ENCODE results near the gene IFNLR1. TPM values are rescaled to one million over a fixed set of nuclear protein-coding genes. Genes with fewer than 3 reads are reported as not detected.
A peak's percentile ranks its signal among the peaks of the same experiment; 100 is the strongest.

The IFNLR1 gene
- total and polyA plus RNA-seq, 2 experiments from 2014 or later = 6.4 to 7.5 TPM

DNA sequence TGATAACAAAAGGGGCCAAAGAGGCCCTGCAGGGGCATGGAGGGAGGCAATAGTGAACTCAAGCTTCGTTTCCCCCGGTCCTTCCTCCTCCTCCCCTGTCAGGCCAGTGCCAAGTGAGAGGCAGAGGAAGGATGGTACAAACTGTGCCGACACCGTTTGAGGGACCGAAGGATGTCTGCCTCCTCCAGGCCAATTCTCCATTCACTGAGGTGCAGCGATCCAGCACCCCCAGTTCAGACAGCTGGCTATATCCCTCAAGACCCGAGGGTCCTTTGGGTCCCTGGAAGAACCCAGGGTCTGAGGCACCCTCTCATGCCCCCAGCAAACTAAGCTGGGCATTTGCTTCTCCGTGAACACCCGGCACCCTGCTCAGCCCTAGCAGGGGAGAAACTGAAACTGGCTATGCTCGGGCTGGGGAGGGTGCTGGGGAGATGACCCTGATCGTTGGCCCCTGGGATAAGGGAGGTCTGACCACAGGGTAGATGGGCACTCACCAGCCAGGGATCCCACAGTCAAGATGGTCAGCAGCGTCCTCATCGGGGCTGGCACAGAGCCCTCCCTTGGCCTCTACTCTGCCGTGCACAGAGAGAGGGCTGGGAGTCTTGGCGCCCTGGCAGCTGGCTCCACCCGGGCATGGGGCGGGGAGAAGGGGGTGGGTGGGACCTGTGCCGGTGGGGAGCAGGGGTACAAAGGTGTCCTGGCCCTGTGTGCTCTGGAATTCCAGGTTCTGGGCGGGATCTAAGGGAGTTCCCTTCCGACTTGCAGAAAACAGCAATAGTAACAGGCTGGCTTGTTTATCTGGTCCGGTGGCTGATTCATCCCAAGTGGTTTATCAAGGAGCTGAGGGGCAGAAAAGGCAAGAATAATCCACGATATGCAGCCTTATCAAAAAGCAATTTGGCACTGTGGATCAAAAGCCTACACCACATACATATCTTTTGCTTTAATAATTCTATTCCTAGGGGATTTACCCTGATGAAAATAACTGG, 44.2 kb downstream of the IFNLR1 start, which contains the start of gene IL22RA1:
Gene IL22RA1, minus strand, starts transcription at position 595 of the 989 bp plus-strand sequence. Its CDS starts 58 bp downstream, at position 537.
- no peak within 1 kb of the TSS for H2AFZ ChIP-seq
- TF ChIP-seq EZH2 (IDR thresholded peaks at IDR 0.05; ENCODE audit: borderline replicate concordance) = no peak
- TF ChIP-seq, protein P1, sequence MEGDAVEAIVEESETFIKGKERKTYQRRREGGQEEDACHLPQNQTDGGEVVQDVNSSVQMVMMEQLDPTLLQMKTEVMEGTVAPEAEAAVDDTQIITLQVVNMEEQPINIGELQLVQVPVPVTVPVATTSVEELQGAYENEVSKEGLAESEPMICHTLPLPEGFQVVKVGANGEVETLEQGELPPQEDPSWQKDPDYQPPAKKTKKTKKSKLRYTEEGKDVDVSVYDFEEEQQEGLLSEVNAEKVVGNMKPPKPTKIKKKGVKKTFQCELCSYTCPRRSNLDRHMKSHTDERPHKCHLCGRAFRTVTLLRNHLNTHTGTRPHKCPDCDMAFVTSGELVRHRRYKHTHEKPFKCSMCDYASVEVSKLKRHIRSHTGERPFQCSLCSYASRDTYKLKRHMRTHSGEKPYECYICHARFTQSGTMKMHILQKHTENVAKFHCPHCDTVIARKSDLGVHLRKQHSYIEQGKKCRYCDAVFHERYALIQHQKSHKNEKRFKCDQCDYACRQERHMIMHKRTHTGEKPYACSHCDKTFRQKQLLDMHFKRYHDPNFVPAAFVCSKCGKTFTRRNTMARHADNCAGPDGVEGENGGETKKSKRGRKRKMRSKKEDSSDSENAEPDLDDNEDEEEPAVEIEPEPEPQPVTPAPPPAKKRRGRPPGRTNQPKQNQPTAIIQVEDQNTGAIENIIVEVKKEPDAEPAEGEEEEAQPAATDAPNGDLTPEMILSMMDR (IDR thresholded peaks at IDR 0.05; ENCODE audit: poor library complexity) = no peak
- no peak for TF ChIP-seq EZH2phosphoT487 (IDR thresholded peaks at IDR 0.05; ENCODE audit: low read depth, severe bottlenecking, unreplicated experiment)
- 69% methylated on average over 22 of the region's 22 CpGs for WGBS (ENCODE audit: low lambda C conversion rate, missing lambda C conversion rate)
- peak within 1 kb of the TSS; percentile 72 for H3K27ac ChIP-seq
- H3K9me2 ChIP-seq (replicated peaks; ENCODE audit: insufficient read depth) = no peaks in the 10 kb centered on the region
- H3K79me2 ChIP-seq = no peaks in the 10 kb centered on the region
- peaks cover 11% of the 10 kb centered on the region for H3K4me1 ChIP-seq (ENCODE audit: insufficient read depth)
- DNase-seq (ENCODE audit: low spot score) = peak; percentile 77
- no peaks in the 10 kb centered on the region for H3K36me3 ChIP-seq (replicated peaks; ENCODE audit: insufficient read depth, low read depth)
- no peak within 1 kb of the TSS for H3K4me3 ChIP-seq
- H3K27me3 ChIP-seq = no peaks in the 10 kb centered on the region
- no peaks in the 10 kb centered on the region for H3K9me3 ChIP-seq (ENCODE audit: low read depth)
- peak within 1 kb of the TSS; percentile 68 for H3K4me2 ChIP-seq
- no peaks in the 10 kb centered on the region for H4K20me1 ChIP-seq (ENCODE audit: insufficient read depth, poor library complexity, severe bottlenecking)

DNA sequence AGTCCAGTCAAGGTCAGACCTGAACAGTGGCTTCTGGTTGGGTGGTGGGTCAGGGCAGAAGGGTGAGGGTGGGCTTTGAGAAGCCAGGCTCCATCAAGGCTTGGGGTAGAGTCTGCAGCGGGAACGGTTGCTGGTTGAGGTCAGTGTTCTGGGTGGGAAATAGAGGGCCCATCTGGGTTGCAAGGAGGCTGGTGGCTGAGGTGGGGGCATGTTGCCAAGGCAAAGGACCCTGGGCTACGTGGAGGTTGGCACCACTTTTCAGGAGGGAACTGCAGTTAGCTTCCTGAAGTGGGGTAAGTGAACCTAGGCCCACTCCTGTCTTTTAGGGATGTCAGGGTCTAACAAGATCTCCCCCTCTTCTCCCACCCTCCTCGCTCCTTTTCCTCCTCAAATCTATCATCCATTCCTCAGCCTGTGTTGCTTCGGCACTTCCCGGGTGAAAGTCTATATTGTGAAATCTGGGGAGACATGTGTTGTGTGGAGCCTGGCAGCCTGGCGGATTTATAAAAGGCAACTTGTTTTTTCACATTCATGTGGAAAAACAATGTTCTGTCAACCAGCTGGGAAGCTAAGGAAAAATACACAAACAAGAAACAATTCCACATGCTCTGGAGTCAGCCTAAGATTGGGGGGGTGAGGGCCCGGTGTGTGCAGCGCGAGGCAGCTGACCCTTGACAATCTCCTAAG, 45.6 kb downstream of the IFNLR1 start:
- H2AFZ ChIP-seq = no peak overlapping the region
- TF ChIP-seq, protein P1 (IDR thresholded peaks at IDR 0.05; ENCODE audit: poor library complexity) = no peak
- TF ChIP-seq EZH2phosphoT487 (IDR thresholded peaks at IDR 0.05; ENCODE audit: low read depth, severe bottlenecking, unreplicated experiment) = no peak
- TF ChIP-seq EZH2 (IDR thresholded peaks at IDR 0.05; ENCODE audit: borderline replicate concordance) = no peak
- no peaks in the 10 kb centered on the region for H3K79me2 ChIP-seq
- no peaks in the 10 kb centered on the region for H4K20me1 ChIP-seq (ENCODE audit: insufficient read depth, poor library complexity, severe bottlenecking)
- no peak overlapping the region for H3K4me3 ChIP-seq
- 87% methylated on average over 10 of the region's 10 CpGs for WGBS (ENCODE audit: low lambda C conversion rate, missing lambda C conversion rate)
- H3K4me2 ChIP-seq = peak overlapping the region; percentile 68
- H3K27me3 ChIP-seq = no peaks in the 10 kb centered on the region
- peak overlapping the region; percentile 72 for H3K27ac ChIP-seq
- H3K36me3 ChIP-seq (replicated peaks; ENCODE audit: insufficient read depth, low read depth) = no peaks in the 10 kb centered on the region
- peaks cover 11% of the 10 kb centered on the region for H3K4me1 ChIP-seq (ENCODE audit: insufficient read depth)
- H3K9me2 ChIP-seq (replicated peaks; ENCODE audit: insufficient read depth) = no peaks in the 10 kb centered on the region
- peak; percentile 58 for DNase-seq (ENCODE audit: low spot score)
- no peaks in the 10 kb centered on the region for H3K9me3 ChIP-seq (ENCODE audit: low read depth)

DNA sequence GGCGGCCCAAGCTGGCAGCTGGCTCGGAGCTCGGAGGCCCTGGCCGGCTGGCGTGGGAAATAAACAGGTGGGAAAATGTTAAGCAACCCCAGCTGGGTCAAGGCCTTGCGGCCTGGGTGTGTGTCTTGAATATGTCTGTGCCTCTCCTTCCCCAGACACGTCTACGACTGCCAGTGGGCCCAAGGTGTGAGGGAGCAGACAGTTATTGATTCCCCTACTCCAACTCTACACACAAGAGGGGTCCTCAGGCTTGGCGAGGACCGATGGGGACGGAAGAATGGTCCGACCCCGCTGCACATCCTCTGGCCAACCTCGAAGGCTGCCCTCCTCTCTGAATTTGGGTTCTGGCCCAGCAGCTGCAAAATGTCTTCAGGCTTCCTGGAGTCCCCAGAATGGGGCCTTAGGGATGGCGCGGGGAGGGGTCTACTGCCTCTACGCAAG, 46.3 kb downstream of the IFNLR1 start:
- Histone ChIP-seq H3K36me3 (replicated peaks; ENCODE audit: insufficient read depth, low read depth) (no peaks in the 10 kb centered on the region), H4K20me1 (ENCODE audit: insufficient read depth, poor library complexity, severe bottlenecking) (no peaks in the 10 kb centered on the region), H2AFZ (no peak overlapping the region), H3K4me3 (no peak overlapping the region), H3K9me3 (ENCODE audit: low read depth) (no peaks in the 10 kb centered on the region), H3K27ac (no peak overlapping the region), H3K4me2 (no peak overlapping the region), H3K27me3 (no peaks in the 10 kb centered on the region), H3K9me2 (replicated peaks; ENCODE audit: insufficient read depth) (no peaks in the 10 kb centered on the region), H3K4me1 (ENCODE audit: insufficient read depth) (peaks cover 11% of the 10 kb centered on the region), H3K79me2 (no peaks in the 10 kb centered on the region)
- no peak for TF ChIP-seq EZH2 (IDR thresholded peaks at IDR 0.05; ENCODE audit: borderline replicate concordance)
- no peak for TF ChIP-seq EZH2phosphoT487 (IDR thresholded peaks at IDR 0.05; ENCODE audit: low read depth, severe bottlenecking, unreplicated experiment)
- TF ChIP-seq, protein P1 (IDR thresholded peaks at IDR 0.05; ENCODE audit: poor library complexity) = no peak
- WGBS (ENCODE audit: low lambda C conversion rate, missing lambda C conversion rate) = 84% methylated on average over 17 of the region's 17 CpGs
- no peak for DNase-seq (ENCODE audit: low spot score)
